Thoracic aorta (tissue), 2 donors: ENCODE results near the gene DPYD. TPM values are rescaled to one million over a fixed set of nuclear protein-coding genes. Genes with fewer than 3 reads are reported as not detected.

ENCODE experiments used
- ATAC-seq: fragments of 150-250 bp; one replicate; pipeline ENCODE4 v1.8.0; 2017; ENCODE audit warnings: low read depth; ENCODE audit not compliant: insufficient number of reproducible peaks, low FRiP score
- DNase-seq: peaks from one replicate; pipeline ENCODE4 v3.0.0-alpha.2; 2020; ENCODE audit warnings: low spot score
- H3K27ac ChIP-seq, 2 donors: fragments of 200-600 bp; sonication (generic); 1 replicate in 1 of 2; 2 replicates in 1 of 2; pipeline ENCODE4 v1.5.1; 2016; ENCODE audit warnings: mild to moderate bottlenecking in 2 of 2, moderate library complexity in 2 of 2
- H3K27me3 ChIP-seq: fragments of 200-600 bp; sonication (generic); replicated peaks from 2 replicates; pipeline ENCODE4 v1.6.0; 2016; ENCODE audit warnings: mild to moderate bottlenecking; ENCODE audit not compliant: insufficient read depth
- H3K36me3 ChIP-seq: fragments of 200-600 bp; sonication (generic); one replicate; pipeline ENCODE4 v1.5.1; 2016
- H3K4me1 ChIP-seq, 2 donors: fragments of 200-600 bp; sonication (generic); 1 replicate in 1 of 2; 2 replicates in 1 of 2; pipeline versions ENCODE4 v1.5.1 to v1.6.0; 2016; ENCODE audit warnings: low read depth in 2 of 2, mild to moderate bottlenecking in 1 of 2; ENCODE audit not compliant: control insufficient read depth in 1 of 2
- H3K4me3 ChIP-seq: fragments of 200-600 bp; sonication (generic); 2 replicates; pipeline ENCODE4 v1.5.1; 2016; ENCODE audit warnings: mild to moderate bottlenecking
- H3K9me3 ChIP-seq: fragments of 200-600 bp; sonication (generic); 2 replicates; pipeline ENCODE4 v1.5.1; 2016
- CTCF ChIP-seq: fragments of 200-600 bp; sonication (generic); IDR thresholded peaks from one replicate; pipeline ENCODE4 v1.5.1; 2019; ENCODE audit warnings: antibody characterized with exemption
- total RNA-seq, 2 donors: library from RNA; depleted of rRNA; stranded (reverse); fragments of >200 nt; gene quantifications; one replicate each; pipeline versions ENCODE4 v1.1.0 to v1.2.3, GENCODE V29; 2016

DPYD gene
- total RNA-seq, 2 donors from 2014 or later: 29.1 to 44.2 TPM

- H3K27ac ChIP-seq: no peak overlapping the region
- ATAC-seq: no peak
These were observed 298.9 kb downstream of the DPYD start for GRCh38 chr1:97621955-97622354.

GRCh38 chr1:97619706-97620105 is 301.1 kb downstream of the DPYD start:
- H3K36me3 ChIP-seq: no peaks in the 10 kb centered on the region
- no peaks in the 10 kb centered on the region for H3K27me3 ChIP-seq
- DNase-seq: no peak
- ATAC-seq: no peak
- peaks cover 0 to 6% of the 10 kb centered on the region in 2 donors for H3K4me1 ChIP-seq
- TF ChIP-seq CTCF: no peak
- H3K9me3 ChIP-seq: no peaks in the 10 kb centered on the region
- H3K4me3 ChIP-seq: no peak overlapping the region
- H3K27ac ChIP-seq: no peak overlapping the region

More at GRCh38 chr1:97621955-97622354, 298.9 kb downstream of the DPYD start:
- H3K9me3 ChIP-seq: no peaks in the 10 kb centered on the region
- no peak for TF ChIP-seq CTCF
- H3K27me3 ChIP-seq: no peaks in the 10 kb centered on the region
- peaks cover 0 to 6% of the 10 kb centered on the region in 2 donors for H3K4me1 ChIP-seq
- H3K4me3 ChIP-seq: no peak overlapping the region
- no peak for DNase-seq
- no peaks in the 10 kb centered on the region for H3K36me3 ChIP-seq

- H3K27ac ChIP-seq: no peak overlapping the region
- no peaks in the 10 kb centered on the region for H3K4me1 ChIP-seq
- no peak for ATAC-seq
- H3K4me3 ChIP-seq: no peak overlapping the region
- H3K36me3 ChIP-seq: no peaks in the 10 kb centered on the region
- no peak for TF ChIP-seq CTCF
- no peaks in the 10 kb centered on the region for H3K27me3 ChIP-seq
- no peak for DNase-seq
- H3K9me3 ChIP-seq: no peaks in the 10 kb centered on the region
These were observed 310.1 kb downstream of the DPYD start for GRCh38 chr1:97610748-97611147.

GRCh38 chr1:97610102-97610501 is 310.7 kb downstream of the DPYD start:
- no peak for DNase-seq
- no peaks in the 10 kb centered on the region for H3K36me3 ChIP-seq
- H3K27ac ChIP-seq: no peak overlapping the region
- TF ChIP-seq CTCF: no peak
- H3K4me1 ChIP-seq: no peaks in the 10 kb centered on the region
- no peaks in the 10 kb centered on the region for H3K9me3 ChIP-seq
- no peaks in the 10 kb centered on the region for H3K27me3 ChIP-seq
- ATAC-seq: no peak
- no peak overlapping the region for H3K4me3 ChIP-seq

GRCh38 chr1:97608272-97608671 is 312.6 kb downstream of the DPYD start:
- Histone ChIP-seq H3K36me3 (no peaks in the 10 kb centered on the region), H3K27me3 (no peaks in the 10 kb centered on the region), H3K9me3 (no peaks in the 10 kb centered on the region), H3K27ac (no peak overlapping the region), H3K4me1 (no peaks in the 10 kb centered on the region), H3K4me3 (no peak overlapping the region)
- no peak for DNase-seq
- ATAC-seq: no peak
- TF ChIP-seq CTCF: no peak
